ENCODE results near the gene C6orf118. TPM values are rescaled to one million over a fixed set of nuclear protein-coding genes. Genes with fewer than 3 reads are reported as not detected.

The C6orf118 gene
- total RNA-seq, 1 experiment from 2014 or later: not detected

DNA sequence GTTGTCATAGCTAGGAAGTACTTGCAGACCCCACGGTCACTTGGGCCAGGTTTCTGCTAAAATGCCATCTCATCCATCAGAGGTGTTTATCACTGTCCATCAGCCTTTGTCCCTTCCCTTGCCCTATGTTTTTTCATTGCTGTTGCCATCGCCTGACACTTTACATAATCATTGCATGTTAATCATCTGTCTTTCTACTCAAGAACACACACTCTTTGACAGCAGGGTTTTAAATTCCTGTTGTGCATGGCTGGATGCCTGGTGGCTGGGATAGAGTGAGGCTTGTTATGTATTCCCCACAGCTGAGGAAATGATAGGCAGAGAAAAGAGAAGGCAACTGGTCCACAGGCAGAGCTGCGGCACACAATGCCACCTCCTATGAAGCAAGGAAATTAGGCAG lies 11.7 kb upstream of the C6orf118 start:
- H3T11ph ChIP-seq (ENCODE audit: low read length): no peak overlapping the region
- no peak overlapping the region for H2BK12ac ChIP-seq (ENCODE audit: insufficient read length, low read depth, low read length)
- H2AFZ ChIP-seq (ENCODE audit: low read length): no peak overlapping the region
- no peaks in the 10 kb centered on the region for H3K23me2 ChIP-seq (ENCODE audit: insufficient read length, low read depth, low read length, poor library complexity, severe bottlenecking)
- no peaks in the 10 kb centered on the region for H3K27me3 ChIP-seq (ENCODE audit: insufficient read depth, low read length)
- H3K56ac ChIP-seq (ENCODE audit: insufficient read length, low read depth, low read length): no peak overlapping the region
- no CpG with 5 or more reads among the region's 3 CpGs for WGBS (ENCODE audit: extremely low coverage, insufficient read length, low lambda C conversion rate)
- H3K79me1 ChIP-seq (ENCODE audit: insufficient read depth, low read depth, low read length, poor library complexity, severe bottlenecking): no peaks in the 10 kb centered on the region
- H2BK20ac ChIP-seq (ENCODE audit: low read depth, low read length, poor library complexity, severe bottlenecking): no peak overlapping the region
- TF ChIP-seq CTCF (conservative IDR thresholded peaks at IDR 0.05): no peak
- no peak overlapping the region for H3K27ac ChIP-seq (ENCODE audit: insufficient read length, low read depth, low read length)
- no peak overlapping the region for H3K4ac ChIP-seq (ENCODE audit: low read depth, low read length)
- Mint-ChIP-seq H3K36me3 (ENCODE audit: insufficient read depth in 1 of 3, low read depth in 3 of 3) (peaks cover 5 to 18% (median 8%) of the 10 kb centered on the region in 3 experiments), H3K9me3 (peaks cover 24 to 32% of the 10 kb centered on the region in 2 experiments), H3K27ac (no peak overlapping the region), H3K4me3 (no peak overlapping the region), H3K4me1 (peaks cover 0 to 2% of the 10 kb centered on the region in 2 experiments; a peak in 1 of 4 replicates), H3K27me3 (ENCODE audit: low read depth) (peaks cover 2% of the 10 kb centered on the region)
- H4K91ac ChIP-seq (ENCODE audit: insufficient read length, low read depth, low read length): no peak overlapping the region
- H4K8ac ChIP-seq (replicated peaks; ENCODE audit: insufficient read length, low read depth, low read length): no peak overlapping the region
- H3K18ac ChIP-seq (ENCODE audit: insufficient read length, low read depth, low read length): no peak overlapping the region
- H4K20me1 ChIP-seq (ENCODE audit: control insufficient read depth, insufficient read depth, insufficient read length): no peaks in the 10 kb centered on the region
- H3K9ac ChIP-seq (ENCODE audit: extremely low read depth, insufficient read length, low read length): no peak overlapping the region
- DNase-seq: no peak
- no peak overlapping the region for H3K23ac ChIP-seq (ENCODE audit: insufficient read length, low read depth, low read length)
- no peak overlapping the region for H2BK120ac ChIP-seq (ENCODE audit: low read depth, low read length, poor library complexity, severe bottlenecking)
- no peaks in the 10 kb centered on the region for H3K4me1 ChIP-seq (ENCODE audit: insufficient read depth, low read length)
- H3K4me2 ChIP-seq (ENCODE audit: insufficient read depth, insufficient read length, low read length): no peak overlapping the region
- H3K9me3 ChIP-seq (ENCODE audit: control insufficient read depth, low read depth, low read length): no peaks in the 10 kb centered on the region
- no peak overlapping the region for H3K14ac ChIP-seq (ENCODE audit: insufficient read depth, low read length)
- no peak overlapping the region for H4K5ac ChIP-seq (ENCODE audit: insufficient read length, low read depth, low read length)
- H2BK5ac ChIP-seq (ENCODE audit: insufficient read length, low read length): no peak overlapping the region
- no peak overlapping the region for H2BK15ac ChIP-seq (ENCODE audit: low read depth, low read length)
- no peak overlapping the region for H2AK5ac ChIP-seq (ENCODE audit: insufficient read length, low read length)
- H3K79me2 ChIP-seq (ENCODE audit: insufficient read depth, low read length): no peaks in the 10 kb centered on the region

Data from H9 (cell line).